H9 (cell line): ENCODE measurements around the gene POFUT2. TPM values are rescaled to one million over a fixed set of nuclear protein-coding genes. Genes with fewer than 3 reads are reported as not detected.

Experiments
- DNase-seq: peaks from one replicate; pipeline ENCODE4 v3.0.0-alpha.2; 2017
- H2AFZ ChIP-seq: one replicate; pipeline ENCODE4 v1.6.1; 2013; ENCODE audit warnings: mild to moderate bottlenecking, low read length, control low read depth, moderate library complexity
- H2AK5ac ChIP-seq: 2 replicates; pipeline ENCODE4 v1.6.1; 2013; ENCODE audit warnings: low read length, control low read depth, mixed read lengths; ENCODE audit not compliant: insufficient read length
- H2BK120ac ChIP-seq: one replicate; pipeline ENCODE4 v1.6.1; 2013; ENCODE audit warnings: low read depth, mild to moderate bottlenecking, low read length, control low read depth, inconsistent platforms; ENCODE audit not compliant: poor library complexity, severe bottlenecking
- H2BK12ac ChIP-seq: 2 replicates; pipeline ENCODE4 v1.6.1; 2013; ENCODE audit warnings: low read length, control low read depth, mixed read lengths, low read depth; ENCODE audit not compliant: insufficient read length
- H2BK15ac ChIP-seq: 2 replicates; pipeline ENCODE4 v1.6.1; 2013; ENCODE audit warnings: low read depth, low read length, control low read depth
- H2BK20ac ChIP-seq: one replicate; pipeline ENCODE4 v1.6.1; 2013; ENCODE audit warnings: low read depth, mild to moderate bottlenecking, low read length, control low read depth, inconsistent platforms; ENCODE audit not compliant: poor library complexity, severe bottlenecking
- H2BK5ac ChIP-seq: 2 replicates; pipeline ENCODE4 v1.6.1; 2013; ENCODE audit warnings: low read length, control low read depth, mixed read lengths; ENCODE audit not compliant: insufficient read length
- H3K14ac ChIP-seq: 2 replicates; pipeline ENCODE4 v1.6.1; 2013; ENCODE audit warnings: low read length, control low read depth; ENCODE audit not compliant: insufficient read depth
- H3K18ac ChIP-seq: 2 replicates; pipeline ENCODE4 v1.6.1; 2013; ENCODE audit warnings: low read depth, mild to moderate bottlenecking, mixed read lengths, low read length, control low read depth; ENCODE audit not compliant: insufficient read length
- H3K23ac ChIP-seq: 2 replicates; pipeline ENCODE4 v1.6.1; 2013; ENCODE audit warnings: low read length, control low read depth, mixed read lengths, low read depth; ENCODE audit not compliant: insufficient read length
- H3K23me2 ChIP-seq: 2 replicates; pipeline ENCODE4 v1.6.1; 2013; ENCODE audit warnings: low read depth, mild to moderate bottlenecking, mixed read lengths, low read length, control low read depth; ENCODE audit not compliant: insufficient read length, poor library complexity, severe bottlenecking
- H3K27ac ChIP-seq: 2 replicates; pipeline ENCODE4 v1.5.1; 2013; ENCODE audit warnings: low read length, control low read depth, mixed read lengths, low read depth; ENCODE audit not compliant: insufficient read length
- H3K27me3 ChIP-seq: 2 replicates; pipeline ENCODE4 v1.6.1; 2013; ENCODE audit warnings: low read length, control low read depth, inconsistent platforms; ENCODE audit not compliant: insufficient read depth
- H3K4ac ChIP-seq: 2 replicates; pipeline ENCODE4 v1.6.1; 2013; ENCODE audit warnings: low read depth, mild to moderate bottlenecking, control low read depth, inconsistent platforms, low read length, moderate library complexity
- H3K4me1 ChIP-seq: 2 replicates; pipeline ENCODE4 v1.6.1; 2013; ENCODE audit warnings: low read length, control low read depth, inconsistent platforms; ENCODE audit not compliant: insufficient read depth
- H3K4me2 ChIP-seq: 2 replicates; pipeline ENCODE4 v1.6.1; 2013; ENCODE audit warnings: low read length, control low read depth, mixed read lengths; ENCODE audit not compliant: insufficient read length, insufficient read depth
- H3K56ac ChIP-seq: 2 replicates; pipeline ENCODE4 v1.6.1; 2013; ENCODE audit warnings: low read depth, mild to moderate bottlenecking, mixed read lengths, low read length, control low read depth; ENCODE audit not compliant: insufficient read length
- H3K79me1 ChIP-seq: 2 replicates; pipeline ENCODE4 v1.6.1; 2013; ENCODE audit warnings: low read depth, mild to moderate bottlenecking, moderate library complexity, low read length, control low read depth, inconsistent platforms; ENCODE audit not compliant: insufficient read depth, poor library complexity, severe bottlenecking
- H3K79me2 ChIP-seq: 2 replicates; pipeline ENCODE4 v1.6.1; 2013; ENCODE audit warnings: low read length, control low read depth, inconsistent platforms; ENCODE audit not compliant: insufficient read depth
- H3K9ac ChIP-seq: 2 replicates; pipeline ENCODE4 v1.6.1; 2013; ENCODE audit warnings: low read length, control low read depth, mixed read lengths; ENCODE audit not compliant: insufficient read length; ENCODE audit errors: extremely low read depth
- H3K9me3 ChIP-seq: one replicate; pipeline ENCODE4 v1.6.1; 2013; ENCODE audit warnings: low read depth, low read length, inconsistent platforms; ENCODE audit not compliant: control insufficient read depth
- H3T11ph ChIP-seq: one replicate; pipeline ENCODE4 v1.6.1; 2013; ENCODE audit warnings: mild to moderate bottlenecking, low read length, control low read depth, inconsistent platforms
- H4K20me1 ChIP-seq: one replicate; pipeline ENCODE4 v1.6.1; 2013; ENCODE audit not compliant: control insufficient read depth, insufficient read length, insufficient read depth
- H4K5ac ChIP-seq: 2 replicates; pipeline ENCODE4 v1.6.1; 2013; ENCODE audit warnings: low read depth, mild to moderate bottlenecking, mixed read lengths, low read length, control low read depth; ENCODE audit not compliant: insufficient read length
- H4K8ac ChIP-seq: replicated peaks from 2 replicates; pipeline ENCODE4 v1.6.1; 2013; ENCODE audit warnings: low read length, control low read depth, mixed read lengths, low read depth; ENCODE audit not compliant: insufficient read length
- H4K91ac ChIP-seq: 2 replicates; pipeline ENCODE4 v1.6.1; 2013; ENCODE audit warnings: low read depth, mild to moderate bottlenecking, moderate library complexity, mixed read lengths, low read length, control low read depth; ENCODE audit not compliant: insufficient read length
- H3K27ac Mint-ChIP-seq, 3 experiments: 2 replicates in 2 of 3; 3 replicates in 1 of 3; pipeline ENCODE4 v1.8.0; 2020 to 2021; ENCODE audit warnings: mixed read lengths in 3 of 3, mild to moderate bottlenecking in 1 of 3, moderate library complexity in 1 of 3
- H3K27me3 Mint-ChIP-seq: 2 replicates; pipeline ENCODE4 v1.8.0; 2021; ENCODE audit warnings: low read depth, mild to moderate bottlenecking, moderate library complexity, mixed read lengths
- H3K36me3 Mint-ChIP-seq, 3 experiments: 2 replicates in 2 of 3; 3 replicates in 1 of 3; pipeline ENCODE4 v1.8.0; 2020 to 2021; ENCODE audit warnings: low read depth in 3 of 3, mixed read lengths in 3 of 3; ENCODE audit not compliant: insufficient read depth in 1 of 3
- H3K4me1 Mint-ChIP-seq, 2 experiments: 2 replicates each; pipeline ENCODE4 v1.8.0; 2020; ENCODE audit warnings: mixed read lengths in 2 of 2
- H3K4me3 Mint-ChIP-seq, 2 experiments: 2 replicates in 1 of 2; 3 replicates in 1 of 2; pipeline ENCODE4 v1.8.0; 2020 to 2021; ENCODE audit warnings: mild to moderate bottlenecking in 2 of 2, mixed read lengths in 2 of 2, moderate library complexity in 1 of 2
- H3K9me3 Mint-ChIP-seq, 2 experiments: 2 replicates in 1 of 2; 3 replicates in 1 of 2; pipeline ENCODE4 v1.8.0; 2020; ENCODE audit warnings: mild to moderate bottlenecking in 2 of 2, mixed read lengths in 2 of 2, moderate library complexity in 1 of 2
- WGBS: extraction: QIAGEN DNeasy Blood & Tissue Kit; methylation state at CpG from one replicate; pipeline ENCODE4 v1.1.7; 2013; ENCODE audit warnings: missing lambda C conversion rate, low lambda C conversion rate, mixed read lengths; ENCODE audit not compliant: insufficient read length; ENCODE audit errors: extremely low coverage; 5-methylcytosine and 5-hydroxymethylcytosine counted together
- total RNA-seq: library from RNA; stranded (reverse); gene quantifications from 2 replicates; pipeline ENCODE4 v1.2.1, GENCODE V29; 2021
- TF ChIP-seq, protein P1 (sequence below): fragments of 200-600 bp; sonication (generic); conservative IDR thresholded peaks from 3 replicates; pipeline ENCODE4 v1.8.0; 2021; ENCODE audit warnings: antibody characterized with exemption, mild to moderate bottlenecking

Gene POFUT2
- total RNA-seq, 1 experiment from 2014 or later, result 34.8 TPM

DNA sequence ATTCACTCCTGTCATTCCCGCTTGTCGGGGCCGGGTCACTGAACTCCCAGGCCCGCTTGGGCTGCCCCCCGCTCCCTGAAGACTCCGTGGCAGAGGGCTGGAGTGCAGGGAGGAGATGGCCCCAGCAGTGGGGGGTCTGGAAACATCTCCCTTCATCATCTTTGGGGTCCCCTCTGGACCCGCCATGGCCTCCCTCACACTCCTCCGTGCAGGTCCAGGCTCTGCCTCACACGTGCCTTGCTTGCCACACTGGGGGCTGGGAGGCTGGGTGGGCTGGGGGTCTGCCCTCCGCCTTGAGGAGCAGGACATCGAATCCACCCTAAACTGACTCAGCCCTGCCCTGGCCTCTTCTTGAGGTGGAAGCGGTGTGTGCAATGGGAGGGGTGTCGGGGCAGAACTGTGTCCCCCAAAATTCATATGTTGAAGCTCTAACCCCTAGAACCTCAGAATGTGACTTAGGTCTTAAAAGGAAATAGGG lies 35.2 kb downstream of the POFUT2 start:
- no peak overlapping the region for H2BK12ac ChIP-seq
- no peaks in the 10 kb centered on the region for H3K4me1 ChIP-seq
- no CpG with 5 or more reads among the region's 13 CpGs for WGBS
- no peak overlapping the region for H3K27ac Mint-ChIP-seq
- no peaks in the 10 kb centered on the region for H3K79me1 ChIP-seq
- H3K9ac ChIP-seq, result no peak overlapping the region
- no peak overlapping the region for H3K27ac ChIP-seq
- H3K36me3 Mint-ChIP-seq, result peaks cover 2 to 11% (median 6%) of the 10 kb centered on the region in 3 experiments; a peak in 6 of 7 replicates
- no peak overlapping the region for H2BK20ac ChIP-seq
- no peak overlapping the region for H3K56ac ChIP-seq
- H3K4me3 Mint-ChIP-seq, result no peak overlapping the region
- no peak overlapping the region for H2AK5ac ChIP-seq
- H3K14ac ChIP-seq, result no peak overlapping the region
- no peak overlapping the region for H3K23ac ChIP-seq
- H3K4me2 ChIP-seq, result no peak overlapping the region
- no peak overlapping the region for H2BK120ac ChIP-seq
- no peak overlapping the region for H4K5ac ChIP-seq
- no peaks in the 10 kb centered on the region for H3K79me2 ChIP-seq
- H2BK15ac ChIP-seq, result no peak overlapping the region
- H3K9me3 Mint-ChIP-seq, result peaks cover 3 to 11% of the 10 kb centered on the region in 2 experiments; a peak in 3 of 5 replicates
- no peak overlapping the region for H2BK5ac ChIP-seq
- no peak overlapping the region for H2AFZ ChIP-seq
- H3K27me3 Mint-ChIP-seq, result peaks cover 9% of the 10 kb centered on the region
- H3K27me3 ChIP-seq, result no peaks in the 10 kb centered on the region
- H4K20me1 ChIP-seq, result no peaks in the 10 kb centered on the region
- no peak overlapping the region for H4K8ac ChIP-seq
- H3K9me3 ChIP-seq, result no peaks in the 10 kb centered on the region
- peak; percentile 16 for DNase-seq
- H3K4me1 Mint-ChIP-seq, result peaks cover 16 to 17% of the 10 kb centered on the region in 2 experiments
- no peak overlapping the region for H4K91ac ChIP-seq
- no peak overlapping the region for H3K18ac ChIP-seq
- TF ChIP-seq, protein P1, sequence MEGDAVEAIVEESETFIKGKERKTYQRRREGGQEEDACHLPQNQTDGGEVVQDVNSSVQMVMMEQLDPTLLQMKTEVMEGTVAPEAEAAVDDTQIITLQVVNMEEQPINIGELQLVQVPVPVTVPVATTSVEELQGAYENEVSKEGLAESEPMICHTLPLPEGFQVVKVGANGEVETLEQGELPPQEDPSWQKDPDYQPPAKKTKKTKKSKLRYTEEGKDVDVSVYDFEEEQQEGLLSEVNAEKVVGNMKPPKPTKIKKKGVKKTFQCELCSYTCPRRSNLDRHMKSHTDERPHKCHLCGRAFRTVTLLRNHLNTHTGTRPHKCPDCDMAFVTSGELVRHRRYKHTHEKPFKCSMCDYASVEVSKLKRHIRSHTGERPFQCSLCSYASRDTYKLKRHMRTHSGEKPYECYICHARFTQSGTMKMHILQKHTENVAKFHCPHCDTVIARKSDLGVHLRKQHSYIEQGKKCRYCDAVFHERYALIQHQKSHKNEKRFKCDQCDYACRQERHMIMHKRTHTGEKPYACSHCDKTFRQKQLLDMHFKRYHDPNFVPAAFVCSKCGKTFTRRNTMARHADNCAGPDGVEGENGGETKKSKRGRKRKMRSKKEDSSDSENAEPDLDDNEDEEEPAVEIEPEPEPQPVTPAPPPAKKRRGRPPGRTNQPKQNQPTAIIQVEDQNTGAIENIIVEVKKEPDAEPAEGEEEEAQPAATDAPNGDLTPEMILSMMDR, result no peak
- peaks cover 2% of the 10 kb centered on the region for H3K23me2 ChIP-seq
- H3T11ph ChIP-seq, result no peak overlapping the region
- H3K4ac ChIP-seq, result no peak overlapping the region
